Measurements from ENCODE around the gene TRPV4.

Gene TRPV4

DNA sequence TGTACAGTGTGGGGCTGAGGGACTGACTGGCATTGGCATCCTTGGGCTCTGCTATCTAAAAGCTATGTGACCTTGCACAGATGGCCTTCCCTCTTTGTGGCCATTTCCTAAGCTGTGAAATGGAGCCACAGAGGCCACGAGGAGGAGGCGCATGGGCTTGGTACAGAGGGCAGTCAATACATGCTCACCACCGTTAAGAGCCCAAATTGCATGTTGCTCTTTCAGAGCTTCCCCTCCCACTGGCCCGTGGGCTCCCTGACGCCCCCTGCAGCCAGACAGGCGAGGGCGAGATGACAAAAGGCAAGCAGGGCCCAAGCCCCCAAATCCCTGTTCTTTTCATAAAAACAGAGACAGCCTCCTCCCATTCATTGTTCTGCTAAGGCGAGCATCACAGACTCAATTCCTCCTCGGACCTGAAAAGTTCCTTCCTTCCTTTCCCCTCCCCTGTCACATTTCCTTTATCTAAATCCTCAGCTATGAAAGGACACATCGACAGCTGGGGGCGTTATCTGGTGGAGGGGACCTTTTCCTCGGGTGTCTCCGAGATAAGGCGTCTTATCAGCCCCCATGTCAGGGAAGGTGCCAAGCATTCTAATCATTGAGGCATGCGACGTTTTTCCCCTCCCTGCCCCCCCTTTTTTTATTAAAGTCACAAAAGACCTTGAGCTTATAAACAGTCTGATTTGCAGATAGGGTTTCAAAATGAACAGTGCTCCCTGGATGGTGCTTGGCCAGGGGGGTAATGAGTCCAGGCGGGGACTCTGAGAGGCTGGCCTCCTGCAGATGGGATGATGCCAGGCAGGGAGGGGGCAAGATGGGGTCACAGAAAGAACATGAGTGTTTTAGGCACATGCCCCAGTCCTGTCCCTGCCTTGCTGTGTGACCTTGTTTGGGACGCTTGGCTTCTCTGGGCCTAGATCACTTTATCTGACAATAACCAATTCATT, 93.2 kb downstream of the TRPV4 start:
- no peak for FAIRE-seq

DNA sequence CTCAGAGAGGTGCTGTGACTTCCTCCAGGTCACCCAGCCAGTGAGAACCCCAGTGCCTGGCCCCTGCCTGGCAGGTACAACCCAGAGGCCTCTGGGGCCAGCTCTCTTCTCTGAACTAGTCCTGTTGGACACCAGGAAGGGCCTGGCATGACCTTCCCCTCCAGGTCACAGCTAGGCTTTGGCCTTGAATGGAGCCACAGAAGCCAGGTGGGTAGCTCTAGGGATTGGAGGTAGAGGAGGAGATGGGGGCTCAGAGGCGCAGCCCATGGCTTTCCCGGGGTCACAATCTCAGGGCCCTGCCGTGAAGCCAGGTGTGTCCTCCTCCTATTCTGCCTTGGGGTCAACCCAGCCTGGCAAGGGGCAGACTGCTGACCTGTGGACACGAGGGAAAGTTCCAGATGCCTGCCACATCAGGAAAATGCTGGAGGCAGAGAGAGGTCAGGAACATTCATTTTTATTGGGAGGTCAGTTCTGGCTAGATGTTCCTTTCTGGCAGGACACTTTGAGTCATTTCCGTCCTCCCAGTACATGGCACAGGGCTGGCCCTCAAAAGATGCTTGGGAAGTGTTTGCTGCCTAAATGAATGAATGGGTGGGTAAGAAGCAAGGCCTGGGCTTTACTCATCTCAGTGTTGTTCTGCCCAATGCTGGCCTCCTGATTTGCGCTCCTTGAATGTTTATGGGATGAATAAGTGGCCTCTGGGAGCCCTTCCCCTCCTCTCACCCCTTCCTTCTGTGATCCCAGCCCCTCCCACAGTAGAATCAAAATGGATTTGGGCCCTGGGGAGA, 94.1 kb downstream of the TRPV4 start:
- no peak for TF ChIP-seq POLR2A (IDR thresholded peaks at IDR 0.05; ENCODE audit: low read depth, low read length)
- no peak for TF ChIP-seq TAF1 (IDR thresholded peaks at IDR 0.05; ENCODE audit: borderline replicate concordance, low read depth, low read length)
- TF ChIP-seq POLR2AphosphoS5 (IDR thresholded peaks at IDR 0.05; ENCODE audit: low read depth, low read length): no peak
- FAIRE-seq: no peak
- DNase-seq (ENCODE audit: insufficient read length): no peak

More for the DNA sequence above, 93.2 kb downstream of the TRPV4 start:
- no peak for DNase-seq (ENCODE audit: insufficient read length)
- TF ChIP-seq TAF1 (IDR thresholded peaks at IDR 0.05; ENCODE audit: borderline replicate concordance, low read depth, low read length): no peak
- TF ChIP-seq POLR2A (IDR thresholded peaks at IDR 0.05; ENCODE audit: low read depth, low read length): no peak
- TF ChIP-seq POLR2AphosphoS5 (IDR thresholded peaks at IDR 0.05; ENCODE audit: low read depth, low read length): no peak

DNA sequence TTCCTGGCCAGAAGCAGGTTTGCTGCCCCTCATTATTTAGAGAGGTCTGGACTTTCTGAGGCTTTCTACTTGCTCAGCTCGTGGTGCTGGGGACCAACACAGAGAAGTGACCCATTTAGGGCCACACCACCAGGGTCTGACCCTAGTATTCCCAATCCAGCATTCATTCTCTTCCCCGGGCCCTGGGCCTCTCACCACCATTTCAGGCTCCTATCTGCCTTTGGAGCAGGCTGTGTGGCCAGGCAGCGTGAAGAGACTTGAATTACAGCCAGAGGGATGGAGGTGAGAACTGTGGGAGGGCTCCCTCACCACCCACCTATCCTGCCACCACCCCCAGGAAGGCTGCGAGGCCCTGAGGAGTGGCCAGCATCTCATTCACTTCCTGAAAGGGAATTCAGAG, 95.0 kb downstream of the TRPV4 start:
- no peak for DNase-seq (ENCODE audit: insufficient read length)
- no peak for FAIRE-seq
- TF ChIP-seq TAF1 (IDR thresholded peaks at IDR 0.05; ENCODE audit: borderline replicate concordance, low read depth, low read length) (no peak), POLR2AphosphoS5 (IDR thresholded peaks at IDR 0.05; ENCODE audit: low read depth, low read length) (no peak), POLR2A (IDR thresholded peaks at IDR 0.05; ENCODE audit: low read depth, low read length) (no peak)

DNA sequence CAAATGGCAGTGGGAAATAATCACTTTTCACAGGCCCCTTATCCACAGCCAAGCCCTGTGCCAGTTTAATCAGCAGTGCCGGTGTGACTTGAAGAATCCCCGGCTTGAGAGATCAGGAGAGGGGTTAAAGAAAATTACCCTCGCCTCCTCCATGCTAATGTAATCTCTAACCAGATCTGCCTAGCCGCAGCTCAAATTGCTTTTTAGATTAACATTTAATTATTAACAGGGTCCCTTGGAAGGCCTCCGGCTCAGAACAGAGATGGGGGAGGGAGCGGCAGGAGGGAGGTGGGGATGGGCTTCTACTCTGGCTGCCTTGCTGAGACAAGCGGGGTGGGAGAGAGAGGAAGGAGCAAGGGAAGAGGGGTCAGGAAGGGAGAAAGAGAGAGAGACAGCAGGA, 95.6 kb downstream of the TRPV4 start:
- FAIRE-seq (no peak), DNase-seq (ENCODE audit: insufficient read length) (no peak)
- TF ChIP-seq POLR2A (IDR thresholded peaks at IDR 0.05; ENCODE audit: low read depth, low read length) (no peak), TAF1 (IDR thresholded peaks at IDR 0.05; ENCODE audit: borderline replicate concordance, low read depth, low read length) (no peak), POLR2AphosphoS5 (IDR thresholded peaks at IDR 0.05; ENCODE audit: low read depth, low read length) (no peak)

DNA sequence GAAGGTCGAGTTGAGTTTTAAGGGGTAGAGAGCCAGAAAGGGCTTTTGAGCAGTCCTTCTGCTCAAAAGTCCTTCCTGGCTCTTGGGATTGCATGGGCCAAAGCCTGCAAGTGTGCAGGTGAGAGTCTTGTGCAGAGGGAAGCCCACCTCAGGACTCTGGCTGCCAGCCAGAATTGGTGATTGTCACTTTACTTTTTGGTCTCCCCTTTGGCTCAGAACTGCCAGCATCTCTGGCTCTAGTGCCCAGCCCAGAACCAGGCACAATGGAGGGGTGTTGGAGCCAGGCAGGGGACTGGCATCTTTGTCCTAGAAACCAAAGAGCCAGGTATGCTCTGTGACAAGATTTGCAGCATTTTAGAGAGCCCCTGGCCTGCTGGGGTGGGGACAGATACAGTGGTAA, 96.1 kb downstream of the TRPV4 start:
- DNase-seq (ENCODE audit: insufficient read length) (no peak), FAIRE-seq (no peak)
- TF ChIP-seq TAF1 (IDR thresholded peaks at IDR 0.05; ENCODE audit: borderline replicate concordance, low read depth, low read length) (no peak), POLR2AphosphoS5 (IDR thresholded peaks at IDR 0.05; ENCODE audit: low read depth, low read length) (no peak), POLR2A (IDR thresholded peaks at IDR 0.05; ENCODE audit: low read depth, low read length) (no peak)

DNA sequence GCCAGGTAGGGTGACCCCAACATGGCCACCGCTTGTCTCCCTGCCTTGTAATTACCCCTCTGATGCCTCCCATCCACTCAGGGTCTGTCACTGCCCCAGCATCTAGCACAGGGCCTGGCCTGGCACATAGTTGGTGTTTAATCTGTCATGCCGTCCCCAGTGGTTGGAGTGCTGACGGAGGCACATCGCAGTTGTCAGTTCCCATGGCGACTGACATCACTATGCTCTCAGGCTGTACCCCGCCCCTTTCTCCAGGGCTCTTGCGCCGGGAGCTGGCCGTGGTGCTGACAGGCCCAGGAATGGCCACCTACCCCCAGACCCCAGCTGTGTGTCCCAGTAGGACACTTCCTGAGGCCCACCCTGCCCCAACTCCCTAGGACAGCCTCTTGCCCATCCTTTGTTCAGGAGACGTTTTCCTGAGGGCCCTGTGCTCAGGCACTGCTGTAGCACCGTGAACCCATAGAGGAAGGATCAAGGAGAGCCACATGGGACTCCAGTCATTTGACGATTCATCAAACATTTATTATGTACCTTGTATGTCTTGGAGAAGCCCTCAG, 96.6 kb downstream of the TRPV4 start:
- FAIRE-seq: no peak
- no peak for DNase-seq (ENCODE audit: insufficient read length)
- TF ChIP-seq TAF1 (IDR thresholded peaks at IDR 0.05; ENCODE audit: borderline replicate concordance, low read depth, low read length) (no peak), POLR2A (IDR thresholded peaks at IDR 0.05; ENCODE audit: low read depth, low read length) (no peak), POLR2AphosphoS5 (IDR thresholded peaks at IDR 0.05; ENCODE audit: low read depth, low read length) (no peak)

DNA sequence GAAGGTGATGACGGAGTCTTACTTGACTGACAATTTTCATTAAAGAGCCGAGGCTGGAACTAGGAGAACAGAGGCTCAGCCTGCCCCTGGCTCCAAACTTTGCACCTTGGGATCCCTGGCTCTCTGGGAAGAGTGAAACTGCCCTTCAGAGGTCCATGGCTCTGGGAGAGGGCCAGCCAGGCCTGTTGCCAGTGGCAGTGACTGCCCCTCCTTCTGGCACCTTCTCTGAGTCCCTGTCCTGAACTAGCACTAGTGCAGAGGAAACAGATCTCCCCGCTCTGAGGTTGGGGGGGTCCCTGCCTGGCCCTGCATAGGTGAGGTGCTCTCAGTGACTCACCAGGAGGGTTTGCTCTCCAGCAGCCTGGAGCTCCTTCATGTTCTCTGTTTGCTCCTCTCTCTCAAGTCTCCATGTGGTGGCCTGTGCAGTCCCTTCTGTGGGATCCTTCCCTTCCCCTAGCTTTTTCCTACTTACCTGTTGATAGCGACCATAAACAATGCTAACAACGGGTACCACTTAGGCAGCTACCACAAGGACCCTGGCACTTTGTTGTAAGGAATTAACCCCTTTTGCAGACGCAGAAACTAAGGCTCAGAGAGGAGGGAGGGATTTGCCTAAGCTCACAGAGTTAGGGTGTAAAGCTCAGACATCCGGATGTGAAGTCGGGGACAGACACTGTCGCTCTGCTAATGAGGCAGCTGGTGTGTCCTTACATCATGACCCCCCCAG, 97.2 kb downstream of the TRPV4 start:
- TF ChIP-seq POLR2A (IDR thresholded peaks at IDR 0.05; ENCODE audit: low read depth, low read length) (no peak), POLR2AphosphoS5 (IDR thresholded peaks at IDR 0.05; ENCODE audit: low read depth, low read length) (no peak)
- DNase-seq (ENCODE audit: insufficient read length): no peak
- no peak for FAIRE-seq

DNA sequence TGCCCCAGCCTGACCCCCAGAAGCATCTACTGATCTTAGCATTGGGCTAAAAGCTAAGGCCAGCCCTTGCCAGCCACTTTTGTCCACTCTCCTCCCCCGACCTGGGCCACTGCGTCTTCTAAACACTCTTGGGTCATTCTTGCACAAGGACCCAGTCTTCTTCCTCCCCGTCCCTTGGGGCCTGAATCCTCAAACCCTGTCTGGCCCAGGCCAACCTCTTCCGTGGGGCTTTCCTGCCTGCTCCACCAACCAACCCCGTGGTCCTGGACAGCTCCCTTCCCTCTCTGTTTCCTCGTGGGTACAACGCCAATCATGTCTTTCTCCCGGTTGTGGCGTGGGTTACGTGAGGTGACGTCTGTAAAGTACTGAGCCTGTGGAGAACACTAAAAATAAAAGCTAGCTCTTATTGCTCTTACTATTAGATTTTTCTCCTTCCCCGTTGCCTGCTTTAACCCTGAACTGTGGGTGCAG, 98.1 kb downstream of the TRPV4 start:
- FAIRE-seq (no peak), DNase-seq (ENCODE audit: insufficient read length) (no peak)
- TF ChIP-seq POLR2AphosphoS5 (IDR thresholded peaks at IDR 0.05; ENCODE audit: low read depth, low read length): no peak
- TF ChIP-seq TAF1 (IDR thresholded peaks at IDR 0.05; ENCODE audit: borderline replicate concordance, low read depth, low read length): no peak
- no peak for TF ChIP-seq POLR2A (IDR thresholded peaks at IDR 0.05; ENCODE audit: low read depth, low read length)

DNA sequence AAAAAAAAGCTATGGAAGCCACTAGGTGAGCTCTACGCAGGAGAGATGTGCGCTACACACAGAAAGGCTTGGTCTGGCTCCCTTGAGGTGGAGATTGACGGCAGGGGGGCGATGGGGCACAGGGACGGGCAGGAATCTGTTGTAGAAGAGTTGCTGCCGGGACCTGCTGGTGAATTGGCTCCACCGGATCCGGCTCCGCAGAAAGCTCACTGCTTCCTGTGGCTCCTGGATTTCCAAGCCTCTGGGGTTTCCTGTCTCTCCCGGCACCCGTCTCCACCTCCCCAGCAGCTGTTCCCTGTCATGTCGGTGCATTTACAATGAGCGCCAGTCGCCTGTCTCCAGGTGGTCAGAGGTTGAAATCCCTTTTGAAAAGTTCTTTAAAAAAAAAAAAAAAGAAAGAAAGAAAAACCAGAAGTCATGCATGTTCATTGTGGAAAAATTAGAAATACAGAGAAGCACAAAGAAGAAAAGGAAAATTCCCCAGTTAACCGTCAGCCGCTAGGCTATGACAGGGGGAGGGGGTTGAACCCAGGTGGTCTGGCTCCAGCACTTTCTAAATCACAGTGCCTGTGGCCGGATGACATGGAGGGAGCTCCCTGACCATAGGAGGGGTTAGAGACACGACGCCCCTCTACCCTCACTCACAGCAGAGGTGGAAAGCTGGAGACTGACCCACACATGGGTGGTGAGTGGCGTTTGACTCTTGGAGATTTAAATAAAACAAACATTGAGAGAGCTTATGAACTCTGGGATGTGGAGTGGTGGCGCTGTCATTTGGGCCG, 98.8 kb downstream of the TRPV4 start:
- FAIRE-seq (no peak), DNase-seq (ENCODE audit: insufficient read length) (no peak)
- TF ChIP-seq TAF1 (IDR thresholded peaks at IDR 0.05; ENCODE audit: borderline replicate concordance, low read depth, low read length) (no peak), POLR2AphosphoS5 (IDR thresholded peaks at IDR 0.05; ENCODE audit: low read depth, low read length) (no peak), POLR2A (IDR thresholded peaks at IDR 0.05; ENCODE audit: low read depth, low read length) (no peak)
